Frontal cortex (tissue), 4 donors: Measurements from ENCODE around the gene SWI5. TPM values are rescaled to one million over a fixed set of nuclear protein-coding genes. Genes with fewer than 3 reads are reported as not detected.
"Not testable (repeated sequence)": the region's sequence is repeated elsewhere in the genome, so short reads cannot be mapped to it uniquely, and the experiment has no call there.

Experiments used
- DNase-seq, 2 donors: peaks; one replicate each; pipeline ENCODE4 v3.0.0; 2012; ENCODE audit warnings: low spot score in 2 of 2
- FAIRE-seq: peaks from 2 replicates; lab custom pipeline; 2012; peaks lifted over from hg19 to GRCh38; lab: Jason Lieb, UNC
- total RNA-seq: library from RNA; depleted of rRNA; stranded (reverse); fragments of >200 nt; gene quantifications from one replicate; pipeline ENCODE4 v1.2.3, GENCODE V29; 2014
- donor health status: control.
- donor health status: control.
- donor health status: control.

The SWI5 gene
- total RNA-seq, result 3.7 TPM

GRCh38 chr9:128276008-128276573, at the start of gene SWI5:
Gene SWI5 (plus strand): TSS chr9:128276276.
- peak; percentile 98 to 99 for DNase-seq
- FAIRE-seq, result peak; percentile 34

- DNase-seq (no peak), FAIRE-seq (no peak)
Measured at GRCh38 chr9:128226412-128226801, 49.7 kb upstream of the SWI5 start.

- DNase-seq, FAIRE-seq: not testable (repeated sequence)
Measured at GRCh38 chr9:128230897-128231296, 45.2 kb upstream of the SWI5 start.

GRCh38 chr9:128231638-128232527, 44.2 kb upstream of the SWI5 start:
- DNase-seq, result no peak
- FAIRE-seq, result no peak

- DNase-seq (no peak), FAIRE-seq (no peak)
Measured at GRCh38 chr9:128232528-128233428, 43.3 kb upstream of the SWI5 start.

GRCh38 chr9:128233817-128234406, 42.2 kb upstream of the SWI5 start:
- no peak for DNase-seq
- no peak for FAIRE-seq

- no peak for DNase-seq
- FAIRE-seq, result no peak
Measured at GRCh38 chr9:128242124-128242523, 34.0 kb upstream of the SWI5 start.

- FAIRE-seq (no peak), DNase-seq (no peak)
Measured at GRCh38 chr9:128242828-128243214, 33.3 kb upstream of the SWI5 start.

GRCh38 chr9:128243215-128244018, 32.7 kb upstream of the SWI5 start:
- FAIRE-seq (no peak), DNase-seq (no peak)

GRCh38 chr9:128244091-128244836, 31.8 kb upstream of the SWI5 start:
- FAIRE-seq (no peak), DNase-seq (no peak)

- FAIRE-seq, result no peak
- no peak for DNase-seq
Measured at GRCh38 chr9:128244837-128245231, 31.2 kb upstream of the SWI5 start.

GRCh38 chr9:128245421-128246151, 30.5 kb upstream of the SWI5 start:
- FAIRE-seq, result no peak
- DNase-seq, result no peak

- no peak for FAIRE-seq
Measured at GRCh38 chr9:128246471-128246870, 29.6 kb upstream of the SWI5 start.

GRCh38 chr9:128247226-128247803, 28.8 kb upstream of the SWI5 start:
- FAIRE-seq, result no peak
- DNase-seq, result no peak

More at GRCh38 chr9:128246471-128246870, 29.6 kb upstream of the SWI5 start:
- DNase-seq, result no peak

- FAIRE-seq (no peak), DNase-seq (no peak)
Measured at GRCh38 chr9:128249558-128249907, 26.5 kb upstream of the SWI5 start.

GRCh38 chr9:128249908-128250838, 25.9 kb upstream of the SWI5 start:
- FAIRE-seq, result no peak
- DNase-seq, result peak; percentile 61 to 76
